ENCODE data around the gene CLDN14. TPM values are rescaled to one million over a fixed set of nuclear protein-coding genes. Genes with fewer than 3 reads are reported as not detected.

CLDN14 gene
- total RNA-seq, 1 donor from 2014 or later: not detected

DNA sequence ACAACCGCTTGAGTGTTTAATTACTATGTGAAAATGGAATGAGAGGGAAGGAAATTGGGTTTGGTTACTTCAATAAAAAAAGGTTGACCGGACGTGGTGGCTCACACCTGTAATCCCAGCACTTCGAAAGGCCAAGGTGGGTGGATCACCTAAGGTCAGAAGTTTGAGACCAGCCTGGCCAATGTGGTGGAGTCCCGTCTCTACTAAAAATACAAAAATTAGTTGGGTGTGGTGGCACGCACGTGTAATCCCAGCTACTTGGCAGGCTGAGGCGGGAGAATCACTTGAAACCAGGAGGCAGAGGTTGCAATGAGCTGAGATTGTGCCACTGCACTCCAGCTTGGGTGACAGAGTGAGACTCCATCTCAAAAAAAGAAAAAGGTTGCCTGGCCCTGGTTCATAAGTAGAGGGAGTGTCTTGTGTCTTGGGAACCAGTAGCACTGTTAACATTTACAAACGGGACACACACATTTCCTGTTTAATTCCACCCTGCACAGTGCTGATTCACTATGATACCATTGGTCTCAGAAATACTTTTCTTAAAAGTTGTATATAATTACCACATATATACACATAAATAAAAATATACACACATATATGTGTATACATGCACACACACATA lies 27.6 kb upstream of the CLDN14 start:
- Histone ChIP-seq H3K27ac (no peak overlapping the region), H3K27me3 (ENCODE audit: low read depth) (no peaks in the 10 kb centered on the region), H3K4me1 (peaks cover 10% of the 10 kb centered on the region), H3K9me3 (no peaks in the 10 kb centered on the region), H3K36me3 (no peaks in the 10 kb centered on the region), H3K4me3 (no peak overlapping the region)
- intact Hi-C loops (cut with DNase I): loop anchor here (10.0 kb wide), 1 partner anchor 417 kb away; no protein-coding TSS in a partner anchor
- TF ChIP-seq, protein P1, sequence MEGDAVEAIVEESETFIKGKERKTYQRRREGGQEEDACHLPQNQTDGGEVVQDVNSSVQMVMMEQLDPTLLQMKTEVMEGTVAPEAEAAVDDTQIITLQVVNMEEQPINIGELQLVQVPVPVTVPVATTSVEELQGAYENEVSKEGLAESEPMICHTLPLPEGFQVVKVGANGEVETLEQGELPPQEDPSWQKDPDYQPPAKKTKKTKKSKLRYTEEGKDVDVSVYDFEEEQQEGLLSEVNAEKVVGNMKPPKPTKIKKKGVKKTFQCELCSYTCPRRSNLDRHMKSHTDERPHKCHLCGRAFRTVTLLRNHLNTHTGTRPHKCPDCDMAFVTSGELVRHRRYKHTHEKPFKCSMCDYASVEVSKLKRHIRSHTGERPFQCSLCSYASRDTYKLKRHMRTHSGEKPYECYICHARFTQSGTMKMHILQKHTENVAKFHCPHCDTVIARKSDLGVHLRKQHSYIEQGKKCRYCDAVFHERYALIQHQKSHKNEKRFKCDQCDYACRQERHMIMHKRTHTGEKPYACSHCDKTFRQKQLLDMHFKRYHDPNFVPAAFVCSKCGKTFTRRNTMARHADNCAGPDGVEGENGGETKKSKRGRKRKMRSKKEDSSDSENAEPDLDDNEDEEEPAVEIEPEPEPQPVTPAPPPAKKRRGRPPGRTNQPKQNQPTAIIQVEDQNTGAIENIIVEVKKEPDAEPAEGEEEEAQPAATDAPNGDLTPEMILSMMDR (IDR thresholded peaks at IDR 0.05): no peak
- DNase-seq: no peak
- no peak for ATAC-seq

DNA sequence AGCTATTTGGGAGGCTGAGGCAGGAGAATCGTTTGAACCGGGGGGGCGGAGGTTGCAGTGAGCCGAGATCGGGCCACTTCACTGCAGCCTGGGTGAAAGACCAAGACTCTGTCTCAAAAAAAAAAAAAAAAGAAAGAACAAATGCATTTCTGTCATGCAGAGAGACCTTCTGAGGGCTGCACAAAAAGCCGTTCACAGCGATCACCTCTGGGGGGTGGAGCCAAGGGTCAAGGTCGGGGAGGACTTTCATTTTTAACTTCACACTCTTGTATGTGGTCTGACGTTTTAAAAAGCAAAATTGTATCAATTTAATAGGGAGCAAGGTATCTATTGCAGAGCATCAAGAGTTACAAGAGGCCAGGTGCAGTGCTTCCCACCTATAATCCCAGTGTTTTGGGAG lies 26.6 kb upstream of the CLDN14 start:
- Histone ChIP-seq H3K27me3 (ENCODE audit: low read depth) (no peaks in the 10 kb centered on the region), H3K4me1 (peaks cover 10% of the 10 kb centered on the region), H3K27ac (no peak overlapping the region), H3K9me3 (no peaks in the 10 kb centered on the region), H3K4me3 (no peak overlapping the region), H3K36me3 (no peaks in the 10 kb centered on the region)
- ATAC-seq: no peak
- DNase-seq: no peak
- TF ChIP-seq, protein P1 (IDR thresholded peaks at IDR 0.05): no peak
- intact Hi-C loops (cut with DNase I): loop anchor here (10.0 kb wide), 1 partner anchor 418 kb away; no protein-coding TSS in a partner anchor

DNA sequence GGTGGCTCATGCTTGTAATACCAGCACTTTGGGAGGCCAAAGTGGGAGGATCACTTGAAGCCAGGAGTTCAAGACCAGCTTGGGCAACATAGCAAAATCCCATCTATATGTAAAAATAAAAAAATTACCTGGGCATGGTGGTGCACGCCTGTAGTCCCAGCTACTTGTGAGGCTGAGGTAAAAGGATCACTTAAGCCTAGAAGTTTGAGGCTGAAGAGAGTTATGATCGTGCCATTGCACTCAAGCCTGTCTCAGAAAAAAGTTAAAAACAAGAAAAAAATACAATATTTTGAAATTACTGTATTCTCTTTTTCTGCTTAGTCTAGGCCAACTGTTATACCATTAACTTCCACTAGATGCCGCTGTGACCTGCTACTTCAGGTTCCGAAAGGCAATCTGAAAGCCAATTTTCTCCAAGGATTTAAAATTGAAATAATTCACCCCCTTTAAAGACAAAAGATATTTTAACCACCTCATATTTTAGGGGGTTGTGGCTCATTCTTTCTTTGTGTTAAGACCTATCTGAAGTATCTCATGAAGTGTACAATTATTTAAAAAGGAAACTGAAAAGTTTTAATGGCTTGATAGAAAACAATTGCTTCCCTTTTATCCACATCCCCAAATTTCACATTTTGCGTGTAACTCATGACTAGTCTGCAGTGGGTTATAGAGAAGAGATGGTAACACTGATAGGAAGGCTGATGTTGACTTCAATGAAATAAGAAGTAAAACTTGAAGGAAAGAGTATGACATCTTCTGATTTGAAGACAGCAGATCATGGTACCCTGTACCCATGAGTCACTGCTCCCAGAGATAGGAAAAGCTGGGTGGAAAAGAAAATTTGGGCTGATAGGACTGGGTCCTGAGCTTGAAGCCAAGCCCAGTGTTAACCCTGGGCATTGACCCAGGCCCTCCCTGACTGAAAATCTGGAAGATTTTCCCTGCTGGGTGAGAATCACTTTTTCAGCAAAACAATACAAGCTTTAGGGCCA lies 24.4 kb upstream of the CLDN14 start:
- TF ChIP-seq, protein P1 (IDR thresholded peaks at IDR 0.05): peak; percentile 94
- Histone ChIP-seq H3K9me3 (no peaks in the 10 kb centered on the region), H3K36me3 (no peaks in the 10 kb centered on the region), H3K27me3 (ENCODE audit: low read depth) (no peaks in the 10 kb centered on the region), H3K4me1 (no peaks in the 10 kb centered on the region), H3K27ac (no peak overlapping the region), H3K4me3 (no peak overlapping the region)
- ATAC-seq: peak in 1 of 2 donors; percentile 49
- intact Hi-C loops (cut with DNase I): loop anchor here (10.0 kb wide), 1 partner anchor 420 kb away; no protein-coding TSS in a partner anchor
- DNase-seq: no peak

DNA sequence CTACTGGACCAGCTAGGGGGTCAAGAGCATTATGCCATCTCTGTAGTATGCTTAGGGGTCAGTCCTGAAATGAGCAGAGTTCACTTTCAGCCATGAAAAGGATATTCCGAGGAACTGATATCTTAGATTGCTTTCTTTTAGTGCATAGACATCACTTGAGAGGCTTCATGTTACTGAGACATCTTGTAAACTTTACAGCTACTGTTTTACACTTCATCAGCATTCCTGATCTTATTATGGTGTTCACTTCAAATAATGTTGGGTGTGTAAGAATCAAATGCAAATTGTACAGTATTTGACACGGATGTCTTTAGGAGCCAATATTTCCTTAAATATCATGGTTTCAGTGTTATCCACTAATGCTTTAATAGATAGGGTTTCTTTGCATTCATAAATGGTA lies 22.4 kb upstream of the CLDN14 start:
- ATAC-seq: no peak
- intact Hi-C loops (cut with DNase I): loop anchor here (10.0 kb wide), 1 partner anchor 422 kb away; no protein-coding TSS in a partner anchor
- no peaks in the 10 kb centered on the region for H3K27me3 ChIP-seq (ENCODE audit: low read depth)
- TF ChIP-seq, protein P1 (IDR thresholded peaks at IDR 0.05): no peak
- H3K4me1 ChIP-seq: no peaks in the 10 kb centered on the region
- no peaks in the 10 kb centered on the region for H3K36me3 ChIP-seq
- no peak overlapping the region for H3K4me3 ChIP-seq
- DNase-seq: no peak
- H3K9me3 ChIP-seq: no peaks in the 10 kb centered on the region
- H3K27ac ChIP-seq: no peak overlapping the region

DNA sequence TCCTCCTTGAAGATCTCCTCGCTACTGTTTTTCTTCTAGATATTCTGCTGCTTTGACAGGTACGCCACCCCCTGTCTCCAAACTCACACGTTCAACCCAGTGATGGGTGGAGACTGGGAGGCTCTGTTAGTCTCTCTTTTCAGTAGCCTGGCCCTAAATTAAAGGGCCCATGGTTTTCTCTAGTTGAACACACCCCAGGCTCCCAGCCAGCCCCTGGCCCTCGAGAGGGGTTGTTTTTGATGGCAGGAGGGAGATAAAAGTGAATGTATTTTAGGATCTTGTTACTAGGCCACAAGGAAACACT lies 21.6 kb upstream of the CLDN14 start:
- Histone ChIP-seq H3K4me1 (no peaks in the 10 kb centered on the region), H3K4me3 (no peak overlapping the region), H3K27ac (no peak overlapping the region), H3K36me3 (no peaks in the 10 kb centered on the region), H3K27me3 (ENCODE audit: low read depth) (no peaks in the 10 kb centered on the region), H3K9me3 (no peaks in the 10 kb centered on the region)
- no peak for ATAC-seq
- intact Hi-C loops (cut with DNase I): loop anchor here (10.0 kb wide), 1 partner anchor 423 kb away; no protein-coding TSS in a partner anchor
- TF ChIP-seq, protein P1 (IDR thresholded peaks at IDR 0.05): no peak
- DNase-seq: no peak

Data from lower lobe of right lung (tissue), 2 donors.